HepG2 (cell line): ENCODE data around the gene EHBP1. TPM values are rescaled to one million over a fixed set of nuclear protein-coding genes. Genes with fewer than 3 reads are reported as not detected.

ENCODE experiments used
- BCL6 ChIP-seq: IDR thresholded peaks from 2 replicates; pipeline ENCODE4 v1.6.1; 2016; ENCODE audit warnings: missing genetic modification reagents, missing compliant biosample characterization
- CENPT ChIP-seq: sonication (generic); formaldehyde crosslinking; IDR thresholded peaks from 2 replicates; pipeline ENCODE4 v1.8.0; 2022; ENCODE audit warnings: low read depth, mild to moderate bottlenecking, moderate library complexity, missing genetic modification reagents
- CHD2 ChIP-seq: IDR thresholded peaks from 2 replicates; pipeline ENCODE4 v1.6.1; 2011; ENCODE audit warnings: low read depth, low read length, improper control_type of control experiment
- ETV6 ChIP-seq: sonication (generic); formaldehyde crosslinking; conservative IDR thresholded peaks from 2 replicates; pipeline ENCODE4 v1.4.0; 2020; ENCODE audit warnings: missing genetic modification reagents
- GLI4 ChIP-seq: sonication (generic); formaldehyde crosslinking; IDR thresholded peaks from 2 replicates; pipeline ENCODE4 v1.5.1; 2020; ENCODE audit warnings: missing genetic modification reagents, mild to moderate bottlenecking, moderate library complexity, borderline replicate concordance
- ISX ChIP-seq: sonication (generic); formaldehyde crosslinking; conservative IDR thresholded peaks from 2 replicates; pipeline ENCODE4 v1.5.0; 2020; ENCODE audit warnings: missing genetic modification reagents
- LCORL ChIP-seq, 2 experiments: fragments of 450-650 bp in 1 of 2; sonication (generic) in 1 of 2; formaldehyde crosslinking in 1 of 2; IDR thresholded peaks; 2 replicates each; pipeline versions ENCODE4 v1.5.0 to v1.6.1; 2017 to 2020; ENCODE audit warnings: antibody characterized with exemption in 1 of 2, missing genetic modification reagents in 1 of 2
- MIER2 ChIP-seq: IDR thresholded peaks from 2 replicates; pipeline ENCODE4 v1.6.1; 2016; ENCODE audit warnings: missing biosample characterization, missing genetic modification reagents
- MTA3 ChIP-seq: sonication (generic); formaldehyde crosslinking; IDR thresholded peaks from 2 replicates; pipeline ENCODE4 v1.4.0; 2020; ENCODE audit warnings: missing genetic modification reagents
- NCOA2 ChIP-seq: sonication (generic); formaldehyde crosslinking; IDR thresholded peaks from 2 replicates; pipeline ENCODE4 v1.8.0; 2022; ENCODE audit warnings: inconsistent platforms
- NCOA5 ChIP-seq: sonication (generic); formaldehyde crosslinking; IDR thresholded peaks from 2 replicates; pipeline ENCODE4 v1.4.0; 2020; ENCODE audit warnings: missing genetic modification reagents
- RFXAP ChIP-seq: sonication (generic); formaldehyde crosslinking; IDR thresholded peaks from 2 replicates; pipeline ENCODE4 v1.4.0; 2020; ENCODE audit warnings: missing genetic modification reagents, borderline replicate concordance
- SMARCC2 ChIP-seq: fragments of 450-650 bp; IDR thresholded peaks from 2 replicates; pipeline ENCODE4 v1.6.1; 2017; ENCODE audit warnings: antibody characterized with exemption, mild to moderate bottlenecking
- SP2 ChIP-seq: sonication (generic); formaldehyde crosslinking; IDR thresholded peaks from 2 replicates; pipeline ENCODE4 v1.5.1; 2020; ENCODE audit warnings: mild to moderate bottlenecking, missing genetic modification reagents
- SRSF4 ChIP-seq: fragments of 200-400 bp; formaldehyde crosslinking; IDR thresholded peaks from one replicate; pipeline ENCODE4 v1.6.1; 2018; ENCODE audit warnings: mild to moderate bottlenecking, low read depth, low read length, moderate library complexity; ENCODE audit not compliant: poor library complexity, severe bottlenecking
- YEATS4 ChIP-seq: sonication (generic); formaldehyde crosslinking; IDR thresholded peaks from 2 replicates; pipeline ENCODE4 v1.4.0; 2020; ENCODE audit warnings: missing genetic modification reagents, borderline replicate concordance
- ZFY ChIP-seq: sonication (generic); formaldehyde crosslinking; IDR thresholded peaks from 2 replicates; pipeline ENCODE4 v1.4.0; 2020; ENCODE audit warnings: missing genetic modification reagents
- ZNF235 ChIP-seq: sonication (generic); formaldehyde crosslinking; IDR thresholded peaks from 2 replicates; pipeline ENCODE4 v1.8.1; 2023; ENCODE audit warnings: mild to moderate bottlenecking, missing genetic modification reagents, borderline replicate concordance
- ZNF589 ChIP-seq: sonication (generic); formaldehyde crosslinking; conservative IDR thresholded peaks from 2 replicates; pipeline ENCODE4 v1.8.0; 2022; ENCODE audit warnings: mild to moderate bottlenecking, moderate library complexity, missing genetic modification reagents
- ZNF670 ChIP-seq: sonication (generic); formaldehyde crosslinking; IDR thresholded peaks from 2 replicates; pipeline ENCODE4 v1.8.0; 2022; ENCODE audit warnings: mild to moderate bottlenecking, missing genetic modification reagents, borderline replicate concordance
- ZSCAN20 ChIP-seq: sonication (generic); formaldehyde crosslinking; IDR thresholded peaks from 2 replicates; pipeline ENCODE4 v1.4.0; 2020; ENCODE audit warnings: missing genetic modification reagents, mild to moderate bottlenecking, borderline replicate concordance
- ZSCAN9 ChIP-seq: IDR thresholded peaks from 2 replicates; pipeline ENCODE4 v1.6.1; 2016; ENCODE audit warnings: borderline replicate concordance
- polyA plus RNA-seq, 8 experiments: library from polyadenylated mRNA; depleted of rRNA in 3 of 8; stranded (reverse) in 7 of 8; unstranded in 1 of 8; fragments of >200 nt; fragmentation: Illumina TruSeq in 4 of 8; extraction: Trizol in 4 of 8; gene quantifications; 2 replicates each; pipeline versions ENCODE4 v1.2.1 to v1.2.3, GENCODE V29; 2011 to 2016; ENCODE audit warnings: low read depth in 4 of 8, missing spikeins in 1 of 8, mixed read lengths in 1 of 8; ENCODE audit not compliant: insufficient read depth in 1 of 8
- total RNA-seq, 5 experiments: library from RNA; depleted of rRNA; stranded (reverse); fragments of >200 nt; fragmentation: Illumina TruSeq; extraction: Trizol; gene quantifications; 2 replicates each; pipeline ENCODE4 v1.2.3, GENCODE V29; 2016; ENCODE audit warnings: low read depth in 1 of 5
- TF ChIP-seq, protein P1 (sequence below): sonication (generic); formaldehyde crosslinking; IDR thresholded peaks from 2 replicates; pipeline ENCODE4 v1.5.0; 2020; ENCODE audit warnings: missing genetic modification reagents
- TF ChIP-seq, protein P2 (sequence below): sonication (generic); formaldehyde crosslinking; IDR thresholded peaks from 2 replicates; pipeline ENCODE4 v1.5.1; 2020; ENCODE audit warnings: missing genetic modification reagents, mild to moderate bottlenecking, borderline replicate concordance
- TF ChIP-seq, protein P3 (sequence below): IDR thresholded peaks from 2 replicates; pipeline ENCODE4 v1.6.1; 2016; ENCODE audit warnings: mild to moderate bottlenecking
- TF ChIP-seq, protein P4 (sequence below): sonication (generic); formaldehyde crosslinking; IDR thresholded peaks from 2 replicates; pipeline ENCODE4 v1.4.0; 2020; ENCODE audit warnings: mild to moderate bottlenecking, missing genetic modification reagents

EHBP1 gene
- total and polyA plus RNA-seq, 2 of the 13 experiments (the other 11 are each of a cell fraction or from before 2014, with no cell fraction given), result 93.5 to 146 TPM

DNA sequence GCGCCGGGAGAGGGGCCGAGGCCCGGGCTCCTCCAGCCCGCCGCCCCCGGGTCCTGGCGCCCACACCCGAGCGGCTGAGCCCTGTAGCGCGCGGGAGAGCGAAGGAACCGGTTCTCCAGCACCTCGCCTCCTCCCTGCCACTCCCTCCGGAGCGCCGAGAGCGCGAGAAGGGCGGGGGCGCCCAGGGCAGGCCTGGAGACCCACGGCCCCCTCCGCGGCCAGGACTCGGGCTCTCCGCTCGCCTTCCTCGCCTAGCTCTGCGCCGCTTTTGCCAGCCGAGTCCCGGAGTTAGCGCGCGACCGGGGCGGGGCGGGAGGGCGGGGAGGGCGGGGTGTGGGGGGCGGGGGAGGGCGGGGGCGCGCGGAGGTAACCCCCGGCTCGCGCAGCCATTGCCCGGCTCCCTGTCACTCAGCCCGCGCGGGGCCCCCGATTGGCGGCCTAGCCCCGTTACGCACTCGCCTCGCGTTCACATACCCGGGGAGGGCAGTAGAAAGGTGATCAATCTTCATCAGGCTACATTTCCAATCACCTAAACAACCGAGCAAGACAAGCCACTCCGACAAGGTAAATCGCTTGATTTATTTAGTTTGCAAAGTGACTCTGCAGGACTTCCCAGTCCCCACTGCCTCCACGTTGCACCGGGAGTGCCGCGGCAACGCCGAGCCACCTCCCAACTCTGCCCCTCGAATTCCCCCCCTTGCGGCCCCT, 345.0 kb downstream of the EHBP1 start, which contains the start of gene OTX1 (continued):
- TF ChIP-seq SP2 (CRISPR knock-in tag), result peak; percentile 91
- TF ChIP-seq, protein P1, sequence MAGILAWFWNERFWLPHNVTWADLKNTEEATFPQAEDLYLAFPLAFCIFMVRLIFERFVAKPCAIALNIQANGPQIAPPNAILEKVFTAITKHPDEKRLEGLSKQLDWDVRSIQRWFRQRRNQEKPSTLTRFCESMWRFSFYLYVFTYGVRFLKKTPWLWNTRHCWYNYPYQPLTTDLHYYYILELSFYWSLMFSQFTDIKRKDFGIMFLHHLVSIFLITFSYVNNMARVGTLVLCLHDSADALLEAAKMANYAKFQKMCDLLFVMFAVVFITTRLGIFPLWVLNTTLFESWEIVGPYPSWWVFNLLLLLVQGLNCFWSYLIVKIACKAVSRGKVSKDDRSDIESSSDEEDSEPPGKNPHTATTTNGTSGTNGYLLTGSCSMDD (CRISPR knock-in tag), result no peak
- no peak for TF ChIP-seq NCOA5 (CRISPR knock-in tag)
- TF ChIP-seq MIER2 (CRISPR knock-in tag), result no peak
- TF ChIP-seq, protein P2, sequence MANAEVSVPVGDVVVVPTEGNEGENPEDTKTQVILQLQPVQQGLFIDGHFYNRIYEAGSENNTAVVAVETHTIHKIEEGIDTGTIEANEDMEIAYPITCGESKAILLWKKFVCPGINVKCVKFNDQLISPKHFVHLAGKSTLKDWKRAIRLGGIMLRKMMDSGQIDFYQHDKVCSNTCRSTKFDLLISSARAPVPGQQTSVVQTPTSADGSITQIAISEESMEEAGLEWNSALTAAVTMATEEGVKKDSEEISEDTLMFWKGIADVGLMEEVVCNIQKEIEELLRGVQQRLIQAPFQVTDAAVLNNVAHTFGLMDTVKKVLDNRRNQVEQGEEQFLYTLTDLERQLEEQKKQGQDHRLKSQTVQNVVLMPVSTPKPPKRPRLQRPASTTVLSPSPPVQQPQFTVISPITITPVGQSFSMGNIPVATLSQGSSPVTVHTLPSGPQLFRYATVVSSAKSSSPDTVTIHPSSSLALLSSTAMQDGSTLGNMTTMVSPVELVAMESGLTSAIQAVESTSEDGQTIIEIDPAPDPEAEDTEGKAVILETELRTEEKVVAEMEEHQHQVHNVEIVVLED, result peak; percentile 65; the same call in 1 of the 2 replicates
- 0 out of 2 replicates have a peak, but pooled peaks have one; percentile 52 for TF ChIP-seq ZNF589 (CRISPR knock-in tag)
- TF ChIP-seq ZFY, result peak; percentile 89
- peak; percentile 25 for TF ChIP-seq SRSF4
- TF ChIP-seq MTA3 (CRISPR knock-in tag), result no peak
- TF ChIP-seq, protein P3, sequence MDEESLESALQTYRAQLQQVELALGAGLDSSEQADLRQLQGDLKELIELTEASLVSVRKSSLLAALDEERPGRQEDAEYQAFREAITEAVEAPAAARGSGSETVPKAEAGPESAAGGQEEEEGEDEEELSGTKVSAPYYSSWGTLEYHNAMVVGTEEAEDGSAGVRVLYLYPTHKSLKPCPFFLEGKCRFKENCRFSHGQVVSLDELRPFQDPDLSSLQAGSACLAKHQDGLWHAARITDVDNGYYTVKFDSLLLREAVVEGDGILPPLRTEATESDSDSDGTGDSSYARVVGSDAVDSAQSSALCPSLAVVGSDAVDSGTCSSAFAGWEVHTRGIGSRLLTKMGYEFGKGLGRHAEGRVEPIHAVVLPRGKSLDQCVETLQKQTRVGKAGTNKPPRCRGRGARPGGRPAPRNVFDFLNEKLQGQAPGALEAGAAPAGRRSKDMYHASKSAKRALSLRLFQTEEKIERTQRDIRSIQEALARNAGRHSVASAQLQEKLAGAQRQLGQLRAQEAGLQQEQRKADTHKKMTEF (CRISPR knock-in tag), result peak; percentile 59; the same call in 1 of the 2 replicates
- TF ChIP-seq SMARCC2, result no peak
- peak; percentile 80; the same call in 1 of the 2 replicates for TF ChIP-seq ZSCAN20 (CRISPR knock-in tag)
- TF ChIP-seq ZNF670, result peak; percentile 37; the same call in 1 of the 2 replicates
- TF ChIP-seq YEATS4 (CRISPR knock-in tag), result peak; percentile 62
- TF ChIP-seq RFXAP, result no peak
- TF ChIP-seq GLI4 (CRISPR knock-in tag), result 0 out of 2 replicates have a peak, but pooled peaks have one; percentile 28
- TF ChIP-seq ZNF235 (CRISPR knock-in tag), result peak; percentile 79; the same call in 1 of the 2 replicates
- no peak for TF ChIP-seq CHD2
- no peak for TF ChIP-seq LCORL (IDR thresholded peaks at IDR 0.05)
- peak; percentile 68; the same call in 1 of the 2 replicates for TF ChIP-seq LCORL (CRISPR knock-in tag; IDR thresholded peaks at IDR 0.05)
- no peak for TF ChIP-seq NCOA2 (CRISPR knock-in tag)
- 0 out of 2 replicates have a peak, but pooled peaks have one; percentile 16 for TF ChIP-seq CENPT (CRISPR knock-in tag)
- TF ChIP-seq, protein P4, sequence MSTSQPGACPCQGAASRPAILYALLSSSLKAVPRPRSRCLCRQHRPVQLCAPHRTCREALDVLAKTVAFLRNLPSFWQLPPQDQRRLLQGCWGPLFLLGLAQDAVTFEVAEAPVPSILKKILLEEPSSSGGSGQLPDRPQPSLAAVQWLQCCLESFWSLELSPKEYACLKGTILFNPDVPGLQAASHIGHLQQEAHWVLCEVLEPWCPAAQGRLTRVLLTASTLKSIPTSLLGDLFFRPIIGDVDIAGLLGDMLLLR, result no peak
- peak; percentile 70 for TF ChIP-seq ETV6
- TF ChIP-seq BCL6 (CRISPR knock-in tag), result no peak; the same call in none of the 2 replicates
- no peak for TF ChIP-seq ZSCAN9 (CRISPR knock-in tag)
- TF ChIP-seq ISX, result 0 out of 2 replicates have a peak, but pooled peaks have one; percentile 51
